CD4-positive, alpha-beta T cell treated with Interleukin-15 for 4 hours (primary cell): ENCODE measurements around the gene ARL4C.
A peak's percentile ranks its signal among the peaks of the same experiment; 100 is the strongest.

Experiments used
- DNase-seq: peaks from one replicate; pipeline ENCODE4 v3.0.0-alpha.2; 2020; ENCODE audit warnings: low spot score

ARL4C gene

DNA sequence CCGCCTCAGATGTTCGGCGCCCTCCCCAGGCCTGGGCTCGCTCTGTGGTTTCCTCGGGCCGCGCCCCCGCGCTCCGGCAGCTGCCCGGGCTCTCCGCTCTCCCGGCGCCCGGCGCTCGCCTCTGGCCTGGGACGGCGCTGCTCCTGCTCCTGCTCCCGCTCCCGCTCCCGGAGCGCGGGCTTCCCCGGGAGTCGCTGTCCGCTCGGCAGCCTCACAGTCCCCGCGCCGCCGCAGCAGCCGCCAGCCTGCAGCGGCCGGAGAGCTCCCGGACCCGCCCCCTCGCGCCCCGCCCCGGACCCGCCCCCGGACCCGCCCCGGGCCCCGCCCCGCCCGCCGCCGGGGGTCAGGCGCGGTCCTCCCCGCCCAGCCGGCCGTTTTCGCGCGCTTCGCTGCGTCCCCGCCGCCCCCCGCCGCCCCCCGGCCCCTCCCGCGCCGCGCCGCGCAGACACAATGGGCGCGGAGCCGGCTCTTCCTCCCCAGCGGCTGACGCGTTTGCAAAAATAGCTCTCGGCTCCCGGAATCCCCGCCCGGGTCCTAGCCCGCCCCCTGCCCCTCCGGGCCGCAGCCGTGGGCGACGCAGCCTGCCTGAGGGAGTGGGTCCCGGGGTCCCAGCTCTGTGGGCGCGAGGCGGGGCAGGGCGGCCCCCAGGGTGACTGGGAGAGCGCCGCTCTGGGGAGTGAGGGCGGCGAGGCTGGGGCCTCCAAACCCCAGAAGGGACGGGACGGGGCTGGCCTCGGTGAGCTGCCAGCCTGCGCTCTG is at the start of gene ARL4C:
Gene ARL4C (minus strand): TSS at position 247 of the 759 bp plus-strand sequence. CDS start 495 bp downstream, outside the sequence.
- peak; percentile 79 for DNase-seq

- peak; percentile 82 for DNase-seq
Observed at GRCh38 chr2:234544659-234545611, 48.1 kb upstream of the ARL4C start.

- DNase-seq = no peak
Observed at GRCh38 chr2:234542742-234543141, 45.9 kb upstream of the ARL4C start.

DNA sequence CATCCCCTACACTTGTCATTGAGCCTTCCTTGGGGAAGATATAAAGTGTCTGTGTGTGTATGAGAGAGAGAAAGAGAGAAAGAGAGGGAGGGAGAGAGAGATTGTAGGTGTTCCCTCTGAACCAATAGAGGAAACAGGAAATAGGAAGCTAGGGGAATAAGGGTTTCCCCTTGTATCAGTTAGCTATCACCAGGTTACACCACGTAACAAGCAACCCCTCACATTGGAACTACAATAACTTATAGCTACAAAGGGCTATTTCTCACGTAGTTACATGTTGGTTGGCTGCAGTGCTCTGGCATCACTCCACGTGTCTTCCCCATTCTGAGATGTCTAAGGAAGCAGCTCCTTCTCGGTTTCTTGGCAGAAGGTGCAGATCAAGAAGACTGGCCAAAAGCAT is 41.0 kb upstream of the ARL4C start:
- DNase-seq = no peak

DNA sequence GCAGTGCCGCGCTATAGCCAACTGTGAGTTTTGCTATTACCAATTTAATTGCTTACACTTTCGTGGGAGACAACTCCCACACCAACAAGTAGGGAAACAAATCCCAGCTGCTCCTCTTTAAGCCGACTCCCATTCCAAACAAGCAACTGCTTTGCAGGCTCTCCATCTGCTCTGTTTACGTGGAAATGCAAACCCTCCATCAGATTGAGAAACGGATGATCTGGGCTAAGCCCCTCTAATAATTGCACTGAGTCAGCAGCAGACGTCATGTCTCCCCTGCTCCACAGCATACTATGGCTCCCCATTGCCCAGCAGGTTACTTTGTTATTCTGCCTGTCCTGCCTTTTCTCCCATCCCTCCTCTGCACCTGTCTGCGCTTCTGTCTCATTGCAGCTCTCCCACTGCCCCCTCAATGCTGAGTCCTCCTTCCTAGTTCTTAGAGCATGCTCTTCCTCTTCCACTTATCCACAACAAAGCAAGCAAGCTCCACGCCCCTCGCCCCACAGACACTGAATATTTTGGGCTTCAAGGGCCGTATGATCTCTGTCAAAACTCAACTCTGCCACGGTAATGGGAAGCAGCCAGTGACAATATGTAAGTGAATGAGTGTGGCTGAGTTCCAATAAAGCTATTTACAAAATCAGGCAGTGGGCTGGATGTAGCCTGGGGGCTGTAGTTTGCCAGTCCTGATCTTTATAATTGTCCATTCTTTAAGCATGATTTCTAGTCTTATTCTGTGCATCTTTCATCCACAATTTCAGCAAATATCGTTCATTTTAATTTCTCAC is 39.5 kb upstream of the ARL4C start:
- no peak for DNase-seq

GRCh38 chr2:234535464-234535863 is 38.6 kb upstream of the ARL4C start:
- DNase-seq = no peak

DNA sequence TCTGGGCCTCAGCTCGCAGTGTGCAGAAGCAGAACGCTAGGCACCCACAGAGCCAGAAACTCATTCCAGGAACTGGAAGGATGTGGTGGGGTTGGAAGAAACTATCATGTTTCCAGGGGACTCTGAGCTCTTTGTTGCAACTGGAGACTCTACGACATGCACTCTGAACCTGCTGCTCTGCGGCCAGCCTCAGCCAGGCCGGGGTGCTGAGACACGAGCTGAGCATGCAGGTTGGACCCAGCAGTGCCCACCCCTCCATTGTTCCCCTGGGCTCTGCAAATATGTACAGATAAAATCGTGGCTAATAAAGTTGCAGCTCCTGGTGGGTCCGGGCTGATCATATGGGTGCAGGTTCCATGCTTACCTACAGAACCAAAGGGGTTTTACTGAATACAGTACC is 37.6 kb upstream of the ARL4C start:
- DNase-seq = no peak

- DNase-seq = no peak
Observed at GRCh38 chr2:234533626-234534025, 36.7 kb upstream of the ARL4C start.

DNA sequence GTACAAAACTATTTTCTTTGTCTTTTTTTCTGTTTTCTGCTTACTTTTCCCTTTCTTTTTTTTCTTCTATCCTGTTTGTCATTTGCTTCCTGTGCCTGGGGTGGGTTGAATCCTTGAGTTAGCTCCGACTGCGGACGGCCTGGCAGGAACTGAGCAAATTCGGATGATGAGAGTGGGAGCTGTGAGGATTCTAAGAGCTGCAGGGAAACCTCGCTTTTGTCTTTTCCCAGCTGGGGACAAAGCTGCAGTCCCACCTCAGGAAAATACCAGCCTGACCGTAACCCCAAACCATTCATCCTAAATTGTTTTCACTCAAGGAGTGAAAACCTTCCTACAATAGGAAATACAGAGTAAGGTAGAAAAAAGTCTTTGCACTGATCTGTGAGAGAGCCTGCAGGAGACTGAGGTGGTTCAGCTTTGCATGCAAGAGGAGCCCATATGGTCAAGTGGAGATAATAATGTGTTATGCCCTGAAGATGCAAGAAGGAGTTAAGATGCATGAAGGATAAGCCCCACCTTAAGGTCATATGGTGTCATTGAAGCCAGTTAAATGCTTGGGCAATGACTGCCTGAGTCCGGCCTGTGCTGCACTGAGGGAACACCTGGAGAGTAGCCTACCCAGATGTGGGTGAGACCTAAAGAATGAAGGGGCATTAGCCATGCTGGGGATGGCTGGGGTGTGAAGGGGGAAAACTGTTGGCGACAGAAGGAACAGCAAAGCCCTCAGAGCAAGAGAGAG is 31.7 kb upstream of the ARL4C start:
- no peak for DNase-seq

GRCh38 chr2:234526711-234527110 is 29.8 kb upstream of the ARL4C start:
- no peak for DNase-seq

DNA sequence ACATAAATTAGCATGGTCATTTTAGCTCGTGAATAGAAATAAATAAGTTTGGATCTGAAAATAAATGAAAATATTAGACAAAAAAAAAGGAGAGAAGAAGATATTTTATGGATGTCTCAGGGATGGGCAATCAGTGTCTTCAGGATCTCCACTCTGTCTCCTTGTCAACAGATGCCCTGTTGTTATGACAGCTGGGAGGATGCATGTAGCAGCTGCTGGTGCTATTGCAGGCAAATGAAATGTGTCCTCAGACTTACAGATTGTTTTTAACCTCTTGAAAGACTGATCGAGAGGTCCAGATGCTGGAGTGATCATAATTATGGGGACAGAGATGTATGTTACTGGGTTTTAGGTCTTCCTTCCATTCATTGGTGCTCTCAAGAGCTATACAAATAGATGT is 24.7 kb upstream of the ARL4C start:
- DNase-seq = no peak

- DNase-seq = no peak
Observed at GRCh38 chr2:234518986-234519642, 22.2 kb upstream of the ARL4C start.

DNA sequence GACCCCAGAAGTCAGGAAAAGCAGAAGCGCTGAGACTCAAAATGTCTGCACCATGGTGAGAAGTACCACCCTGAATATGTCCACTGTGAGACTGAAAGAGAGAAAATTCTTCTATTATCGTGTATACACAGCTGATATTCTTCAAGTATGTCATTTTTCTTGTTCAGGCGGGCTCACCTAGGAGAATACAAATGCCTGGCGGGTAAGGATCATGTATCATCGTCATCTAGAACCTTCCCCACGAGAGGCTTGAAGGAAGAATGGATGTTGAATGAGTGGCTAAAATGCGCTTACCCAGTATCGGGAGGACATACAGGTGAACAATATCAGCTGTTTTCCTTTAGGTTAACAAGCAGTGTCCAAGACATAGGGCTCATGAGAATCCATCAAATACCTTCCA is 21.1 kb upstream of the ARL4C start:
- DNase-seq = no peak

DNA sequence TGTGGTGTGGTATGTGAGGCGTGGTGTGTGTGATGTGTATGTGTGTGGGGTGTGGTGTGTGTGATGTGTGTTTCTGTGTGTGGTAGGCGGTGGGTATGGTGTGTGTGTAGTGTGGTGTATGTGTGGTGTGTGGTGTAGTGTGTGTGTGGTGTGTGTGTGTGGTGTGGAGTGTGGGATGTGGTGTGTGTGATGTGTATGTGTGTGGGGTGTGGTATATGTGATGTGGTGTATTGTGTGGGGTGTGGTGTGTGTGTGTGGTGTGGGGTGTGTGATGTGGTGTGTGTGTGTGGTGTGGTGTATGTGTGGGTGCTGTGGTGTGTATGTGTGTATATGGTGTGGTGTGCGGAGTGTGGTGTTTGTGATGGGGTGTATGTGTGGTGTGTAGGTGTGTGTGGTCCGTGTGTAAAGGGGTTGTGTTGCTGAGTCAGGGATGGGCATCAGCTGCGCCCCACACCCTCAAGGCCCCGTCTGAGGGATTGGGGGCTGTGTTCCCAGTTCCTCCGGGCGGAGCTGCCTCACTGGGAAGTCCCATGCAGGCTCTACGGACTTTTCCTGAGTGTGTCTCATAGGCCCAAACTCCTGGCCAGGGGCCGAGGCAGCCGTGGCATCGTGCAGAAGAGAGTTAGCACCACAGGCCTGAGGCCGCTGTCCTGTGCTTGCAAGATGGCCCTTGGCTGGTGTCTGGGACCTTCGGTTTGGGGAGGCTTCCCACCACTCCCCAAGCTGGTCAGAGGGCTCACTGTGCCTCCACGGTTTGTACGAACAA is 18.2 kb upstream of the ARL4C start:
- no peak for DNase-seq

DNA sequence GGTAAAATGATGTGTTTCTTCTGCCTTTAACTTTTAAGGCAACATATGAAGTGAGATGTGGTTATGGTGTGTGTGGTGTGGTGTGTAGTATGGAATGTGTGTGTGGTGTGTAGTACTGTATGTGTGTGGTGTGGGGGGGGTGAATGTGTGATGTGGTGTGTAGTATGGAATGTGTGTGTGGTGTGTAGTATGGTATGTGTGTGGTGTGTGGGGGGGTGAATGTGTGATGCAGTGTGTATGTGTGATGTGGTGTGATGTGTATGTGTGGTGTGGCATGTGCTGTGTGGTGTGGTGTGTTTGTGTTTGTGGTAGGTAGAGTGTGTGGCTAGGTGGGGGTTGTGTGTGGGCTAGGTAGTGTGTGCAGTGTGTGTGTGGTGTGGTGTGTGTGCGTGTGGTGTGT is 17.2 kb upstream of the ARL4C start:
- no peak for DNase-seq

DNA sequence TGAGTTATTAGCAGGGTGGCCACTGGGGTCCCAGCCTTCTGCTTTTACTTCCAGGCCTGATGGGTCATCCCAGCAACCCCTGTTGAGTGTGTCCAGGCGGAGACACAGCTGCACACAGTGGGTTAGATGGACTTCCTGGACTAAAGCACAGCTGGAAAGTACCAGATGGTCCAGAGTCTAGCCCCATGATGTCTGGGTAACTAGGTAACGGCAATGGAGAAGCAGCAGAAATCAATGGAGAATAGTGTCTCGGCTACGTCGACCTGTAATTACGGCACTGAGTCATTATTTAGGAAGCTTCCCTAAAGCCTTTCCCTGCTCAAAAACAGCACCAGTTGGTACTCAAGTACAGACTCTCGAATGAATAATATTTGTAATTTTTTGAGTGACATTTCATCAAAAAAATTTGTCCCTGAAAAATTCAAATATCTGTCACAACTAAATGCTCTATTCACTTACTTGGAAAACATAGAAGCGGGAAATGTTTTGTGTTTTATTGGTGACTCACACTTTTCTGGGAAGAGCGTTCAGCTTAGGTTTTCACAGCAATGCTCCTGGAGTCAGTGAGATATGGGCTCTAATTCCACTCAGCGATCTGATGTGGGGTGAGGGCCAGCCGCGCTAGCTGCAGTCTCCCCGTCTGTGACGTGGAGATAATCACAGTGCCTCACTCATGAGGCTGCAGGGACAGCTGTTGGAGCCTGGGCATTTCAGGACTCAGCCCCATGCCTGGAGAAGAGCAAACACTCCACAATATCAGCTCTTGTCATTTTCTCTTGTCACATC is 16.2 kb upstream of the ARL4C start:
- no peak for DNase-seq

- DNase-seq = no peak
Observed at GRCh38 chr2:234502919-234503285, 6.0 kb upstream of the ARL4C start.

DNA sequence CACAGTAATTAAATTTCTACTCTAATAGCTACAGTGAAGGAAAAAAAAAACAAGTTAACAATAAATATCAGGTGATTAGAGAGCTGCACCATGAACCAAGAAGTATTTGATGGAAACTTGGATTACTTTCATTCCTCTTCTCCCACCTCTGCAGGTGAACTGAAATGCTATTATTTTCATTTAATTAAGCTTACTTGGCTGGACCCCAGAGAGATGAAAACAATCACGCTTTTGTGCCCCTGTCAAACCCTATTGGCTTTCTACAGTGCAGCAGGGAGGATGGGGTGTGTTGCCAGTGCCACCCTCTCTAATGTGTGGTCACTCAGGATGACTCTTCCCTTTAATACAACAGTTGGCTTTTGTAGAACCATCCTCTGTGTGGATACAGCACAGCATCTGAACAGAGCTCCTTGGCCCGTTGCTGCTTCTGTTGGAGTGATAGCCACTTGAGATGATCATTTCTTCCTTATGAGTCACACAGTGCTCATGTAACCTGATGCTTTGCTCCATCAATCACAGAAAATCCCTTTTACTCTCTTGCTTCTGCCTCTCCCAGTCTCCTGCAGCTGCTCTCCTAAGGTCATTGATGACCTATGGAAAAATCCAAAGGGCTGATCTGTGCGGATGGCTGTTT is 5.5 kb upstream of the ARL4C start:
- no peak for DNase-seq

GRCh38 chr2:234500394-234501006 is 3.6 kb upstream of the ARL4C start:
- peak; percentile 87 for DNase-seq
